ENCODE measurements around the gene F2RL2.

Gene F2RL2

GRCh38 chr5:76622973-76623596 lies at the start of gene F2RL2:
F2RL2 (minus strand) TSS chr5:76623403; CDS start chr5:76623230, 173 bp downstream.
- no peak for DNase-seq

- DNase-seq = no peak
Measured at GRCh38 chr5:76672242-76672641, 49.0 kb upstream of the F2RL2 start.

GRCh38 chr5:76670508-76670907 lies 47.3 kb upstream of the F2RL2 start:
- DNase-seq = no peak

GRCh38 chr5:76669245-76669644 lies 46.0 kb upstream of the F2RL2 start:
- DNase-seq = no peak

- no peak for DNase-seq
Measured at GRCh38 chr5:76667495-76667894, 44.3 kb upstream of the F2RL2 start.

- DNase-seq = no peak
Measured at GRCh38 chr5:76664079-76664478, 40.9 kb upstream of the F2RL2 start.

- DNase-seq = no peak
Measured at GRCh38 chr5:76663573-76663972, 40.4 kb upstream of the F2RL2 start.

GRCh38 chr5:76662521-76662920 lies 39.3 kb upstream of the F2RL2 start:
- DNase-seq = no peak

- DNase-seq = no peak
Measured at GRCh38 chr5:76660360-76660759, 37.2 kb upstream of the F2RL2 start.

GRCh38 chr5:76657683-76658311 lies 34.6 kb upstream of the F2RL2 start:
- no peak for DNase-seq

GRCh38 chr5:76657091-76657490 lies 33.9 kb upstream of the F2RL2 start:
- no peak for DNase-seq

GRCh38 chr5:76652809-76653414 lies 29.7 kb upstream of the F2RL2 start:
- no peak for DNase-seq

- no peak for DNase-seq
Measured at GRCh38 chr5:76649140-76649539, 25.9 kb upstream of the F2RL2 start.

GRCh38 chr5:76643371-76643770 lies 20.2 kb upstream of the F2RL2 start:
- DNase-seq = no peak

GRCh38 chr5:76642390-76643040 lies 19.3 kb upstream of the F2RL2 start:
- no peak for DNase-seq

GRCh38 chr5:76641514-76642120 lies 18.4 kb upstream of the F2RL2 start:
- DNase-seq = no peak

- no peak for DNase-seq
Measured at GRCh38 chr5:76638479-76638878, 15.3 kb upstream of the F2RL2 start.

- DNase-seq = no peak
Measured at GRCh38 chr5:76637490-76637889, 14.3 kb upstream of the F2RL2 start.

- DNase-seq = no peak
Measured at GRCh38 chr5:76634661-76635060, 11.5 kb upstream of the F2RL2 start.

GRCh38 chr5:76626738-76627137 lies 3.5 kb upstream of the F2RL2 start:
- DNase-seq = no peak

- no peak for DNase-seq
Measured at GRCh38 chr5:76625087-76625815, 2.0 kb upstream of the F2RL2 start.

- no peak for DNase-seq
Measured at GRCh38 chr5:76622076-76622475, 1.1 kb downstream of the F2RL2 start.

- DNase-seq = no peak
Measured at GRCh38 chr5:76620166-76620565, 3.0 kb downstream of the F2RL2 start.
